Progenitor cell of endocrine pancreas (in vitro differentiated cells): ENCODE results near the gene GBX2. TPM values are rescaled to one million over a fixed set of nuclear protein-coding genes. Genes with fewer than 3 reads are reported as not detected.

Experiments
- DNase-seq: peaks from one replicate; pipeline ENCODE4 v3.0.0; 2021; ENCODE audit warnings: low spot score; ENCODE audit not compliant: unreplicated experiment
- H3K27ac Mint-ChIP-seq: 2 replicates; pipeline ENCODE4 v1.8.0; 2021; ENCODE audit warnings: mild to moderate bottlenecking, moderate library complexity, mixed read lengths
- H3K27me3 Mint-ChIP-seq: 2 replicates; pipeline ENCODE4 v1.8.0; 2021; ENCODE audit warnings: mixed read lengths
- H3K36me3 Mint-ChIP-seq: 2 replicates; pipeline ENCODE4 v1.8.0; 2022; ENCODE audit warnings: mixed read lengths; ENCODE audit not compliant: insufficient read depth
- H3K4me1 Mint-ChIP-seq: 2 replicates; pipeline ENCODE4 v1.8.0; 2021; ENCODE audit warnings: low read depth, mixed read lengths
- H3K4me3 Mint-ChIP-seq: 2 replicates; pipeline ENCODE4 v1.8.0; 2021; ENCODE audit warnings: low read depth, mild to moderate bottlenecking, moderate library complexity, mixed read lengths
- H3K9me3 Mint-ChIP-seq: 2 replicates; pipeline ENCODE4 v1.8.0; 2021; ENCODE audit warnings: low read depth, mixed read lengths
- total RNA-seq: library from RNA; stranded (reverse); gene quantifications from 2 replicates; pipeline ENCODE4 v1.2.1, GENCODE V29; 2021
- TF ChIP-seq, protein P1 (sequence below): fragments of 200-600 bp; sonication (generic); IDR thresholded peaks from one replicate; pipeline ENCODE4 v1.5.0; 2021; ENCODE audit warnings: antibody characterized with exemption, mild to moderate bottlenecking; ENCODE audit not compliant: unreplicated experiment

The GBX2 gene
- total RNA-seq, 1 donor from 2014 or later = not detected

DNA sequence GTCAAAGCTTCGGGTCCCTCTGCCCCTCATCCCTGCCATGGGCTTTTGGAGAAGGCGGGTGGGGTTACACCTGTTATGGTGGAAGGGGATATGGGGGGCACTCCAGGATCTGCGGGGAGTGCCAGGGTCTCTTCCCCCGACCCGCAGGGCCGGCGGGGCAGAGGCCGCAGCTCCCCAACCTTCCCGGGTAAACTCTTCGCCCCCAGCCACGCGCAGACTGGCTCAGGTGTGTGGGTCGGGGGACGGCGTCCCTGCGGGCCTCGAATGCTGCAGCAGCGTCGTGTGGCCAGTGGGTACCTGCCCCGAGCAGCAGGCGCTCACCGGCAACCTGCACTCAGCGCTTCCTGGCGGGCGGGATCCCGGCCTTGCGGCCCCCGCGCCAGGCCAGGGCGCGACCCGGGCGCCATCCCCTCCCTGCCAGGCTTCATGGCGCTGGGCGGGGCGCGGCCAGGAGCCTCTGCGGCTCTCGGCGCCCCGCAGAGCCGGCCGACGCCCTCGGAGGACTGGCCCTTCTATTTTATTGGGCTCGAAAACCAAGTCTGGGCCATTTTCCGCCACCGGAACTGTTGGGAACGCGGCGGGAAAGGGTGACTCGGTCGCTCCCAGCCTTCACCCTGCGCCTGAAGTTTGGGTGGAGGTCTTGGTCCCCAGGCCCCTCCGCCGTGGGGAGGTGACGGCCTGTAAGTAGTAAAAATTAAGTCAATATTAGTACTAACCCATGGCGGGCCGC is 4.5 kb downstream of the GBX2 start:
- DNase-seq = no peak
- TF ChIP-seq, protein P1, sequence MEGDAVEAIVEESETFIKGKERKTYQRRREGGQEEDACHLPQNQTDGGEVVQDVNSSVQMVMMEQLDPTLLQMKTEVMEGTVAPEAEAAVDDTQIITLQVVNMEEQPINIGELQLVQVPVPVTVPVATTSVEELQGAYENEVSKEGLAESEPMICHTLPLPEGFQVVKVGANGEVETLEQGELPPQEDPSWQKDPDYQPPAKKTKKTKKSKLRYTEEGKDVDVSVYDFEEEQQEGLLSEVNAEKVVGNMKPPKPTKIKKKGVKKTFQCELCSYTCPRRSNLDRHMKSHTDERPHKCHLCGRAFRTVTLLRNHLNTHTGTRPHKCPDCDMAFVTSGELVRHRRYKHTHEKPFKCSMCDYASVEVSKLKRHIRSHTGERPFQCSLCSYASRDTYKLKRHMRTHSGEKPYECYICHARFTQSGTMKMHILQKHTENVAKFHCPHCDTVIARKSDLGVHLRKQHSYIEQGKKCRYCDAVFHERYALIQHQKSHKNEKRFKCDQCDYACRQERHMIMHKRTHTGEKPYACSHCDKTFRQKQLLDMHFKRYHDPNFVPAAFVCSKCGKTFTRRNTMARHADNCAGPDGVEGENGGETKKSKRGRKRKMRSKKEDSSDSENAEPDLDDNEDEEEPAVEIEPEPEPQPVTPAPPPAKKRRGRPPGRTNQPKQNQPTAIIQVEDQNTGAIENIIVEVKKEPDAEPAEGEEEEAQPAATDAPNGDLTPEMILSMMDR = no peak
- Mint-ChIP-seq H3K4me1 (peaks cover 6% of the 10 kb centered on the region), H3K4me3 (no peak overlapping the region), H3K9me3 (no peaks in the 10 kb centered on the region), H3K27ac (no peak overlapping the region), H3K27me3 (peaks cover 60% of the 10 kb centered on the region), H3K36me3 (no peaks in the 10 kb centered on the region)

DNA sequence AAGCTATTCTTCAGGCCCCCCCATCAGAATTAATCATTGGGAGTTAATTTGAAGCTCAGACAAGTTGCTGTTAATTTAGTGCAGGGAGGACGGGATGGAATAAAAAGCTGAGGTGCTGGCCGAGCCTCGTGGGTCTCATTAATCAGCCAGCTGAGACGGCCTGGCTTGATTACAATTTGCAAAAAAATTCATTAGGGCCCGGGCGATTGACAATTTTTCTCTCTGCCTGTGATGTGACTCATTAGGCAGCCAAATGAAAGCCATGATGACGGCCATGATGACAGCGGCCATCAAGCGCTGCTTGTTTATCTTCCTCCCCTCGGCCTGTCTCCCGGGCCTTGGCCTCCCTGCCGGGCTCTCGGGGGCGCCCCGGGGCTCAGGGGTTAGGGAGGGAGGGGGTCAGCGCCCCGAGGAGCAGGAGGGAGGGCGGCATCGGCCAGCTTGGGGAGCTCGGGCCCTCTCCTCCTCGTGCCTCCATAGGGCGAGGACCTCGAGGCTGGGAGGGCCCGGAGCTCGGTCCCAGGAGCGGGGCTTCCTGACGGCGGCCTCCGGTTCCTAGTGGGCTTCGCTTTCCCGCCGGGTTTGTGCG is 5.2 kb downstream of the GBX2 start:
- TF ChIP-seq, protein P1 = no peak
- no peaks in the 10 kb centered on the region for H3K36me3 Mint-ChIP-seq
- no peak overlapping the region for H3K4me3 Mint-ChIP-seq
- peaks cover 6% of the 10 kb centered on the region for H3K4me1 Mint-ChIP-seq
- no peaks in the 10 kb centered on the region for H3K9me3 Mint-ChIP-seq
- H3K27ac Mint-ChIP-seq = no peak overlapping the region
- peaks cover 67% of the 10 kb centered on the region for H3K27me3 Mint-ChIP-seq
- no peak for DNase-seq

DNA sequence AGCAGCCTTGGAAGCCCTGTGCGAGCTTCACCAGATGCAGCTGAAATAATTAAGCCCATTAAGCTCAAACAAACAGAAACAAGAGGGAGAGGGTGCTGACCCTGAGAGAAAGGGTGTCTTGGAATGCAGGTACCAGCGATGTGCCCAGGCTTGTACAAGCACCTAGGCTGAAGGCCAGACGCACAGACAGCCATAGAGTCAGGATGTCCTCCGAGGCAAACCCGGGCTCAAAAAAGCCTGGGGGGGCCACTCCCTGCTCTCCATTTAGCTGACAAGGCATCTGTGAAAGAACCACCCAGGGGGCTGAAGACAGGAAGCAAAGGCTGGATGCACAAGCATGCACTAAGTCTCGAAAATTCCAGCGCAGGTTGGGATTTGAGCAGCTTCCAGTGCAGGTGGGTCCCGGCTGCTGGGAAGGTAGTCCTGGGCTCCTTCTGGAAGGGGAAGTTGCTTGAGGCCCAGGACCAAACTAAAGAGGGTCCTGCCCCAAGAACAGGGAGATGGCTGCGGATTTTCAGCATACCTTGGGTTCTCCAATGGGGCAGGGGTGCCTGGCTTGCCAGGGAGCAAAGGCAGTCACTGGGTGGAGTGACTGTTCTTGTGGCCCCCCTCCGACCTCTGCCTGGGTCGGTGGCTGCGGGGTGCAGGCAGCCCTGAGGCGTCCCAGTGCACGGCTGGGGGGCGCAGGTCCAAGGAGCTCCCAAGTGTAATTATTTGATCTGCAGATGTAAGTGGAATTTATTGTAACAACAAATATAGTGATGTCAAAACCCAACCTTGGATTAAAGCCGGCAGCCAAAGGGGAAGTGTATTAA is 5.9 kb downstream of the GBX2 start:
- H3K27ac Mint-ChIP-seq = no peak overlapping the region
- no peaks in the 10 kb centered on the region for H3K9me3 Mint-ChIP-seq
- TF ChIP-seq, protein P1 = no peak
- DNase-seq = no peak
- H3K27me3 Mint-ChIP-seq = peaks cover 74% of the 10 kb centered on the region
- H3K4me3 Mint-ChIP-seq = no peak overlapping the region
- H3K4me1 Mint-ChIP-seq = peaks cover 6% of the 10 kb centered on the region
- no peaks in the 10 kb centered on the region for H3K36me3 Mint-ChIP-seq

DNA sequence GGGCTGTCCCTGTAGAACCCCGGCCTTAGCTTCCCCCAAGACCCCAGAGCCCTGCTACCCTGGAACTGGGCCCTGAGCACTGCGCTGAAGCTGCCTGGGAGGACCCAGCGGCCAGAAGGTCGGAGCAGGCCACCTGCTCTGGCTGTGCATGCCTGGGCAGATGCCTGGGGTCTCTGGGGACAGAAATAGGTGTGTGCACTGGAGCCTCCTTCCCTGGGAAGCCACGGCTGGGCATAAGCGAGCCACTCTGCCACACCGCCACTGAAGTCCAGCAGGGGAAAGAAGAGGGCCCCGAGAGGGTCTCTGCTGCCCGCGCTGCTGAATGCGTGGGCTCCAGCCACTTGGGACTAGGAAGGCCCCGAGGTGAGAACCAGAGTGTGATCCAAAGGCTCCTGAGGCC is 6.7 kb downstream of the GBX2 start:
- H3K4me3 Mint-ChIP-seq = no peak overlapping the region
- peaks cover 76% of the 10 kb centered on the region for H3K27me3 Mint-ChIP-seq
- H3K4me1 Mint-ChIP-seq = peaks cover 6% of the 10 kb centered on the region
- no peaks in the 10 kb centered on the region for H3K36me3 Mint-ChIP-seq
- no peak for DNase-seq
- H3K27ac Mint-ChIP-seq = no peak overlapping the region
- TF ChIP-seq, protein P1 = no peak
- H3K9me3 Mint-ChIP-seq = no peaks in the 10 kb centered on the region

- Mint-ChIP-seq H3K27ac (no peak overlapping the region), H3K9me3 (no peaks in the 10 kb centered on the region), H3K4me1 (peaks cover 4% of the 10 kb centered on the region), H3K27me3 (peaks cover 75% of the 10 kb centered on the region), H3K36me3 (no peaks in the 10 kb centered on the region), H3K4me3 (no peak overlapping the region)
- DNase-seq = no peak
- TF ChIP-seq, protein P1 = no peak
These were observed 7.1 kb downstream of the GBX2 start for GRCh38 chr2:236161082-236161462.
